Right lobe of liver (tissue), 4 donors: ENCODE results near the gene TMEM129.

Experiments
- POLR2A ChIP-seq: fragments of 450-650 bp; IDR thresholded peaks from one replicate; pipeline ENCODE4 v1.6.1; 2017; ENCODE audit warnings: antibody characterized with exemption, mild to moderate bottlenecking
- TF ChIP-seq, protein P1 (sequence below), 4 donors: fragments of 200-600 bp in 3 of 4; fragments of 450-650 bp in 1 of 4; IDR thresholded peaks; one replicate each; pipeline versions ENCODE4 v1.5.1 to v1.8.0; 2016 to 2022; ENCODE audit warnings: antibody characterized with exemption in 4 of 4, mild to moderate bottlenecking in 2 of 4
- donor health status: DM: no; HTN: no; CAD: no.
- donor health status: DM: no; HTN: no; CAD: no.
- donor health status: DM: no; HTN: yes; CAD: no.

DNA sequence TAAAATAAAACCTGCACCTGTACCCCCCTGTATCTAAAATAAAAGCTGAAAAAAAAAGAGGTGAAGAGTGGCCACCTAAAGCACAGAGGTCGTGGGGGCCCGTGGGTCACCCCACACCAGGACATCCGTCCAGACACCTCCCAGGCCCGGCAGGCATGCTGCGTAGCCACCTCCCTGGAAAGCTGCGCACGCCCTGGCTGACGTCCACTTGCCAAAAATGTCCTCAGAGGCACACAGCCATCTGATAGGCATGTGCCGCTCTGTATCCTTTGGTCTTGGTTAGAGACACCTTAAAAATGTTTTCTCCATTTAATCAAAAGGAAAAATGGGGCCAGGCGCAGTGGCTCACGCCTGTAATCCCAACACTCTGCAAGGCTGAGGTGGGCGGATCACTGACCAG lies 54.7 kb downstream of the TMEM129 start:
- TF ChIP-seq, protein P1, sequence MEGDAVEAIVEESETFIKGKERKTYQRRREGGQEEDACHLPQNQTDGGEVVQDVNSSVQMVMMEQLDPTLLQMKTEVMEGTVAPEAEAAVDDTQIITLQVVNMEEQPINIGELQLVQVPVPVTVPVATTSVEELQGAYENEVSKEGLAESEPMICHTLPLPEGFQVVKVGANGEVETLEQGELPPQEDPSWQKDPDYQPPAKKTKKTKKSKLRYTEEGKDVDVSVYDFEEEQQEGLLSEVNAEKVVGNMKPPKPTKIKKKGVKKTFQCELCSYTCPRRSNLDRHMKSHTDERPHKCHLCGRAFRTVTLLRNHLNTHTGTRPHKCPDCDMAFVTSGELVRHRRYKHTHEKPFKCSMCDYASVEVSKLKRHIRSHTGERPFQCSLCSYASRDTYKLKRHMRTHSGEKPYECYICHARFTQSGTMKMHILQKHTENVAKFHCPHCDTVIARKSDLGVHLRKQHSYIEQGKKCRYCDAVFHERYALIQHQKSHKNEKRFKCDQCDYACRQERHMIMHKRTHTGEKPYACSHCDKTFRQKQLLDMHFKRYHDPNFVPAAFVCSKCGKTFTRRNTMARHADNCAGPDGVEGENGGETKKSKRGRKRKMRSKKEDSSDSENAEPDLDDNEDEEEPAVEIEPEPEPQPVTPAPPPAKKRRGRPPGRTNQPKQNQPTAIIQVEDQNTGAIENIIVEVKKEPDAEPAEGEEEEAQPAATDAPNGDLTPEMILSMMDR (IDR thresholded peaks at IDR 0.05) = no peak
- TF ChIP-seq POLR2A = no peak
